ENCODE data around the gene ESYT3.

ESYT3 gene

GRCh38 chr3:138434276-138434874 lies at the start of gene ESYT3:
TSS of gene ESYT3 (plus strand) at chr3:138434616. CDS start at chr3:138434799, 183 bp downstream.
- DNase-seq (ENCODE audit: low read depth in 3 of 3) = peak in 2 of 3 experiments; percentile 8 to 9

GRCh38 chr3:138384976-138385375 lies 49.4 kb upstream of the ESYT3 start:
- DNase-seq (ENCODE audit: low read depth in 3 of 3) = no peak

- no peak for DNase-seq (ENCODE audit: low read depth in 3 of 3)
Measured at GRCh38 chr3:138389144-138389601, 45.2 kb upstream of the ESYT3 start.

- no peak for DNase-seq (ENCODE audit: low read depth in 3 of 3)
Measured at GRCh38 chr3:138389841-138390581, 44.4 kb upstream of the ESYT3 start.

- DNase-seq (ENCODE audit: low read depth in 3 of 3) = no peak
Measured at GRCh38 chr3:138390582-138390932, 43.9 kb upstream of the ESYT3 start.

- no peak for DNase-seq (ENCODE audit: low read depth in 3 of 3)
Measured at GRCh38 chr3:138394156-138394555, 40.3 kb upstream of the ESYT3 start.

GRCh38 chr3:138394686-138395085 lies 39.7 kb upstream of the ESYT3 start:
- no peak for DNase-seq (ENCODE audit: low read depth in 3 of 3)

- no peak for DNase-seq (ENCODE audit: low read depth in 3 of 3)
Measured at GRCh38 chr3:138395865-138396751, 38.3 kb upstream of the ESYT3 start.

GRCh38 chr3:138396752-138397410 lies 37.5 kb upstream of the ESYT3 start:
- no peak for DNase-seq (ENCODE audit: low read depth in 3 of 3)

- no peak for DNase-seq (ENCODE audit: low read depth in 3 of 3)
Measured at GRCh38 chr3:138397983-138398382, 36.4 kb upstream of the ESYT3 start.

- no peak for DNase-seq (ENCODE audit: low read depth in 3 of 3)
Measured at GRCh38 chr3:138398791-138399575, 35.4 kb upstream of the ESYT3 start.

GRCh38 chr3:138399766-138400165 lies 34.6 kb upstream of the ESYT3 start:
- DNase-seq (ENCODE audit: low read depth in 3 of 3) = no peak

GRCh38 chr3:138400651-138401070 lies 33.8 kb upstream of the ESYT3 start:
- DNase-seq (ENCODE audit: low read depth in 3 of 3) = no peak

- no peak for DNase-seq (ENCODE audit: low read depth in 3 of 3)
Measured at GRCh38 chr3:138401834-138402233, 32.6 kb upstream of the ESYT3 start.

GRCh38 chr3:138404121-138404520 lies 30.3 kb upstream of the ESYT3 start:
- no peak for DNase-seq (ENCODE audit: low read depth in 3 of 3)

- no peak for DNase-seq (ENCODE audit: low read depth in 3 of 3)
Measured at GRCh38 chr3:138405001-138405400, 29.4 kb upstream of the ESYT3 start.

- no peak for DNase-seq (ENCODE audit: low read depth in 3 of 3)
Measured at GRCh38 chr3:138405486-138405885, 28.9 kb upstream of the ESYT3 start.

- DNase-seq (ENCODE audit: low read depth in 3 of 3) = no peak
Measured at GRCh38 chr3:138406606-138407005, 27.8 kb upstream of the ESYT3 start.

- DNase-seq (ENCODE audit: low read depth in 3 of 3) = no peak
Measured at GRCh38 chr3:138407236-138407907, 27.0 kb upstream of the ESYT3 start.

GRCh38 chr3:138408751-138409570 lies 25.5 kb upstream of the ESYT3 start:
- DNase-seq (ENCODE audit: low read depth in 3 of 3) = no peak
